ENCODE measurements around the gene TBC1D32. TPM values are rescaled to one million over a fixed set of nuclear protein-coding genes. Genes with fewer than 3 reads are reported as not detected.
A peak's percentile ranks its signal among the peaks of the same experiment; 100 is the strongest.
"Not testable (repeated sequence)": the region's sequence is repeated elsewhere in the genome, so short reads cannot be mapped to it uniquely, and the experiment has no call there.

TBC1D32 gene
- polyA plus RNA-seq (ENCODE audit: insufficient read length in 4 of 4) = 10 to 100 TPM; 12.9 to 22.4 (median 15.5) TPM

- DNase-seq (ENCODE audit: low read depth in 4 of 4, low spot score in 2 of 4) = peak; percentile 82 to 94 (median 87)
Observed at GRCh38 chr6:121334299-121335086, at the start of gene TBC1D32. TSS of gene TBC1D32 (minus strand) at chr6:121334480. CDS start at chr6:121334430, 50 bp downstream.

GRCh38 chr6:121383478-121383877 lies 49.2 kb upstream of the TBC1D32 start:
- DNase-seq (ENCODE audit: low read depth in 4 of 4, low spot score in 2 of 4) = no peak

- DNase-seq (ENCODE audit: low read depth in 4 of 4, low spot score in 2 of 4) = peak in 1 of 4 donors; percentile 15
Observed at GRCh38 chr6:121382467-121383121, 48.3 kb upstream of the TBC1D32 start.

- no peak for DNase-seq (ENCODE audit: low read depth in 4 of 4, low spot score in 2 of 4)
Observed at GRCh38 chr6:121376411-121376810, 42.1 kb upstream of the TBC1D32 start.

- not testable (repeated sequence) for DNase-seq (ENCODE audit: low read depth in 4 of 4, low spot score in 2 of 4)
Observed at GRCh38 chr6:121374219-121374618, 39.9 kb upstream of the TBC1D32 start.

- no peak for DNase-seq (ENCODE audit: low read depth in 4 of 4, low spot score in 2 of 4)
Observed at GRCh38 chr6:121365536-121366521, 31.5 kb upstream of the TBC1D32 start.

GRCh38 chr6:121356575-121356974 lies 22.3 kb upstream of the TBC1D32 start:
- DNase-seq (ENCODE audit: low read depth in 4 of 4, low spot score in 2 of 4) = no peak

- DNase-seq (ENCODE audit: low read depth in 4 of 4, low spot score in 2 of 4) = no peak
Observed at GRCh38 chr6:121354764-121355163, 20.5 kb upstream of the TBC1D32 start.

- no peak for DNase-seq (ENCODE audit: low read depth in 4 of 4, low spot score in 2 of 4)
Observed at GRCh38 chr6:121352941-121353340, 18.7 kb upstream of the TBC1D32 start.

- no peak for DNase-seq (ENCODE audit: low read depth in 4 of 4, low spot score in 2 of 4)
Observed at GRCh38 chr6:121351916-121352315, 17.6 kb upstream of the TBC1D32 start.

GRCh38 chr6:121349596-121349995 lies 15.3 kb upstream of the TBC1D32 start:
- no peak for DNase-seq (ENCODE audit: low read depth in 4 of 4, low spot score in 2 of 4)

GRCh38 chr6:121347484-121347883 lies 13.2 kb upstream of the TBC1D32 start:
- no peak for DNase-seq (ENCODE audit: low read depth in 4 of 4, low spot score in 2 of 4)

- DNase-seq (ENCODE audit: low read depth in 4 of 4, low spot score in 2 of 4) = no peak
Observed at GRCh38 chr6:121344539-121344938, 10.3 kb upstream of the TBC1D32 start.

GRCh38 chr6:121339639-121340226 lies 5.5 kb upstream of the TBC1D32 start:
- no peak for DNase-seq (ENCODE audit: low read depth in 4 of 4, low spot score in 2 of 4)

- peak in 2 of 4 donors; percentile 28 to 56 for DNase-seq (ENCODE audit: low read depth in 4 of 4, low spot score in 2 of 4)
Observed at GRCh38 chr6:121338956-121339355, 4.7 kb upstream of the TBC1D32 start.

- no peak for DNase-seq (ENCODE audit: low read depth in 4 of 4, low spot score in 2 of 4)
Observed at GRCh38 chr6:121338366-121338765, 4.1 kb upstream of the TBC1D32 start.

GRCh38 chr6:121335087-121336008 lies 1.1 kb upstream of the TBC1D32 start:
- peak in 1 of 4 donors; percentile 72 for DNase-seq (ENCODE audit: low read depth in 4 of 4, low spot score in 2 of 4)

GRCh38 chr6:121333694-121334093 lies 586 bp downstream of the TBC1D32 start:
- DNase-seq (ENCODE audit: low read depth in 4 of 4, low spot score in 2 of 4) = not testable (repeated sequence)

- DNase-seq (ENCODE audit: low read depth in 4 of 4, low spot score in 2 of 4) = no peak
Observed at GRCh38 chr6:121333196-121333595, 1.1 kb downstream of the TBC1D32 start.

Measured in left renal cortex interstitium (tissue), 4 donors.